SK-N-MC (cell line): ENCODE results near the gene INPP5D.

Experiments used
- EZH2 ChIP-seq: fragments of 200-600 bp; sonication (generic); IDR thresholded peaks from one replicate; pipeline ENCODE4 v1.6.1; 2017; ENCODE audit warnings: antibody characterized with exemption
- FOXP2 ChIP-seq: optimal IDR thresholded peaks from 2 replicates; pipeline ENCODE3; 2011; ENCODE audit warnings: mild to moderate bottlenecking, moderate library complexity; ENCODE audit not compliant: insufficient read depth; ENCODE audit errors: extremely low read length, control extremely low read depth
- POLR2AphosphoS5 ChIP-seq: IDR thresholded peaks from 2 replicates; pipeline ENCODE4 v1.6.1; 2012; ENCODE audit warnings: mild to moderate bottlenecking, low read depth, low read length, borderline replicate concordance

DNA sequence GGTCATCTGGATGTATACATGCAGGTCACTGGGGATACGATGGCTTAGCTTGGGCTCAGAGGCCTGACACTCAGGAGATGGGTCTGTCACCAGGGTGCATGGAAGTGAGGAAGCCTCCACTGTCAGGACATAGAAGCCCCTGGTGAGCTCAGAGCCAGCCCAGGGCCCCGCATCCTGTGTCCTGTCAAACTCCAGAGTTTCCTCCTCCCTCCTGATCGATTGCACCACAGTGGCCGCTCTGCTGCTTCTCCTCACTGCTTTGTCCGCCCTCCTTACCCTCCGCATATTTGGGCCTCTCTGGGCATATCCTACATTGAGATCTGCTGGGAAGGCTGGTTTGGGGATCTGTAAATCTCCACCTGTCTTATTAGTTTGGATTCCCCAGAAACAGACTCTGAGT is 153.8 kb downstream of the INPP5D start:
- no peak for TF ChIP-seq EZH2
- TF ChIP-seq POLR2AphosphoS5, result no peak
- no peak for TF ChIP-seq FOXP2
